IPS-15b (cell line): ENCODE results near the gene NCKIPSD.

ENCODE experiments used
- H3K27me3 ChIP-seq: one replicate; pipeline ENCODE4 v1.6.1; 2013; ENCODE audit warnings: low read length; ENCODE audit not compliant: control insufficient read depth, insufficient read depth
- H3K36me3 ChIP-seq: one replicate; pipeline ENCODE4 v1.6.1; 2013; ENCODE audit warnings: low read length; ENCODE audit not compliant: control insufficient read depth, insufficient read depth
- H3K4me1 ChIP-seq: one replicate; pipeline ENCODE4 v1.6.1; 2013; ENCODE audit warnings: mild to moderate bottlenecking, low read length; ENCODE audit not compliant: control insufficient read depth, insufficient read depth
- H3K4me3 ChIP-seq: one replicate; pipeline ENCODE4 v1.5.1; 2013; ENCODE audit warnings: low read depth, low read length
- H3K9ac ChIP-seq: one replicate; pipeline ENCODE4 v1.6.1; 2013; ENCODE audit warnings: low read depth, mild to moderate bottlenecking, low read length
- H3K9me3 ChIP-seq: one replicate; pipeline ENCODE4 v1.6.1; 2013; ENCODE audit warnings: mild to moderate bottlenecking, low read length; ENCODE audit not compliant: control insufficient read depth, insufficient read depth

Gene NCKIPSD

GRCh38 chr3:48694610-48695392 is 9.1 kb upstream of the NCKIPSD start:
- no peak overlapping the region for H3K9ac ChIP-seq

GRCh38 chr3:48693826-48694225 is 8.1 kb upstream of the NCKIPSD start:
- Histone ChIP-seq H3K9me3 (no peaks in the 10 kb centered on the region), H3K9ac (no peak overlapping the region), H3K4me1 (no peaks in the 10 kb centered on the region), H3K36me3 (peaks cover 56% of the 10 kb centered on the region), H3K4me3 (no peak overlapping the region), H3K27me3 (no peaks in the 10 kb centered on the region)

More at GRCh38 chr3:48694610-48695392, 9.1 kb upstream of the NCKIPSD start:
- Histone ChIP-seq H3K4me3 (peak overlapping the region; percentile 30), H3K4me1 (no peaks in the 10 kb centered on the region), H3K27me3 (no peaks in the 10 kb centered on the region), H3K9me3 (no peaks in the 10 kb centered on the region), H3K36me3 (peaks cover 57% of the 10 kb centered on the region)

- Histone ChIP-seq H3K4me3 (no peak overlapping the region), H3K9ac (no peak overlapping the region), H3K27me3 (no peaks in the 10 kb centered on the region), H3K9me3 (no peaks in the 10 kb centered on the region), H3K36me3 (peaks cover 63% of the 10 kb centered on the region), H3K4me1 (no peaks in the 10 kb centered on the region)
These were observed 6.8 kb upstream of the NCKIPSD start for GRCh38 chr3:48692551-48692950.

- no peak overlapping the region for H3K4me3 ChIP-seq
- H3K9me3 ChIP-seq = no peaks in the 10 kb centered on the region
- H3K36me3 ChIP-seq = peaks cover 67% of the 10 kb centered on the region
- H3K4me1 ChIP-seq = no peaks in the 10 kb centered on the region
- no peaks in the 10 kb centered on the region for H3K27me3 ChIP-seq
- no peak overlapping the region for H3K9ac ChIP-seq
These were observed 5.2 kb upstream of the NCKIPSD start for GRCh38 chr3:48690846-48691458.

- Histone ChIP-seq H3K27me3 (no peaks in the 10 kb centered on the region), H3K4me1 (peaks cover 2% of the 10 kb centered on the region), H3K9ac (no peak overlapping the region), H3K36me3 (peaks cover 60% of the 10 kb centered on the region), H3K4me3 (no peak overlapping the region), H3K9me3 (no peaks in the 10 kb centered on the region)
These were observed 3.7 kb upstream of the NCKIPSD start for GRCh38 chr3:48689384-48689783.

GRCh38 chr3:48688737-48689075 is 3.0 kb upstream of the NCKIPSD start:
- peaks cover 4% of the 10 kb centered on the region for H3K4me1 ChIP-seq
- no peaks in the 10 kb centered on the region for H3K27me3 ChIP-seq
- no peak overlapping the region for H3K9ac ChIP-seq
- peaks cover 56% of the 10 kb centered on the region for H3K36me3 ChIP-seq
- H3K4me3 ChIP-seq = no peak overlapping the region
- H3K9me3 ChIP-seq = no peaks in the 10 kb centered on the region

- H3K4me1 ChIP-seq = peaks cover 4% of the 10 kb centered on the region
- no peaks in the 10 kb centered on the region for H3K9me3 ChIP-seq
- no peak overlapping the region for H3K4me3 ChIP-seq
- H3K36me3 ChIP-seq = peaks cover 51% of the 10 kb centered on the region
- no peaks in the 10 kb centered on the region for H3K27me3 ChIP-seq
- H3K9ac ChIP-seq = no peak overlapping the region
These were observed 2.5 kb upstream of the NCKIPSD start for GRCh38 chr3:48688032-48688736.

- Histone ChIP-seq H3K4me3 (no peak overlapping the region), H3K27me3 (no peaks in the 10 kb centered on the region), H3K4me1 (peaks cover 4% of the 10 kb centered on the region), H3K9me3 (no peaks in the 10 kb centered on the region), H3K9ac (no peak overlapping the region), H3K36me3 (peaks cover 46% of the 10 kb centered on the region)
These were observed 1.5 kb upstream of the NCKIPSD start for GRCh38 chr3:48687220-48687678.

- Histone ChIP-seq H3K36me3 (peaks cover 46% of the 10 kb centered on the region), H3K9ac (no peak overlapping the region), H3K4me1 (peaks cover 4% of the 10 kb centered on the region), H3K9me3 (no peaks in the 10 kb centered on the region), H3K4me3 (peak overlapping the region; percentile 91), H3K27me3 (no peaks in the 10 kb centered on the region)
These were observed 964 bp upstream of the NCKIPSD start for GRCh38 chr3:48686538-48687219.

- Histone ChIP-seq H3K9me3 (no peaks in the 10 kb centered on the region), H3K4me1 (peaks cover 4% of the 10 kb centered on the region), H3K27me3 (no peaks in the 10 kb centered on the region), H3K36me3 (peaks cover 49% of the 10 kb centered on the region), H3K4me3 (peak overlapping the region; percentile 91), H3K9ac (peak overlapping the region; percentile 85)
These were observed 467 bp downstream of the NCKIPSD start for GRCh38 chr3:48685293-48685602.

GRCh38 chr3:48684480-48685143 is 1.1 kb downstream of the NCKIPSD start:
- no peaks in the 10 kb centered on the region for H3K9me3 ChIP-seq
- H3K4me1 ChIP-seq = peaks cover 4% of the 10 kb centered on the region
- H3K36me3 ChIP-seq = peaks cover 52% of the 10 kb centered on the region
- peak overlapping the region; percentile 91 for H3K4me3 ChIP-seq
- peak overlapping the region; percentile 60 for H3K9ac ChIP-seq
- no peaks in the 10 kb centered on the region for H3K27me3 ChIP-seq
